Transverse colon (tissue), 4 donors: Measurements from ENCODE around the gene FRY. TPM values are rescaled to one million over a fixed set of nuclear protein-coding genes. Genes with fewer than 3 reads are reported as not detected.

Experiments used
- DNase-seq: peaks from one replicate; pipeline ENCODE4 v3.0.0-alpha.2; 2019
- H3K27ac ChIP-seq, 4 donors: fragments of 200-600 bp; sonication (generic); 2 replicates each; pipeline ENCODE4 v1.5.1; 2016 to 2018; ENCODE audit warnings: inconsistent platforms in 4 of 4
- H3K27me3 ChIP-seq: fragments of 200-600 bp; sonication (generic); 2 replicates; pipeline ENCODE4 v1.5.1; 2017; ENCODE audit warnings: inconsistent platforms
- H3K36me3 ChIP-seq, 4 donors: fragments of 200-600 bp; sonication (generic); 2 replicates each; pipeline ENCODE4 v1.5.1; 2017 to 2019; ENCODE audit warnings: inconsistent platforms in 4 of 4
- H3K4me1 ChIP-seq, 4 donors: fragments of 200-600 bp; sonication (generic); 2 replicates each; pipeline ENCODE4 v1.5.1; 2017 to 2020; ENCODE audit warnings: inconsistent platforms in 4 of 4
- H3K4me3 ChIP-seq, 4 donors: fragments of 200-600 bp; sonication (generic); 1 replicate in 1 of 4; 2 replicates in 3 of 4; pipeline versions ENCODE4 v1.5.1 to v1.6.1; 2017 to 2019; ENCODE audit warnings: inconsistent platforms in 4 of 4
- H3K9me3 ChIP-seq, 2 donors: fragments of 200-600 bp; sonication (generic); 2 replicates each; pipeline ENCODE4 v1.5.1; 2017 to 2019; ENCODE audit warnings: inconsistent platforms in 2 of 2
- EP300 ChIP-seq: sonication (generic); formaldehyde crosslinking; IDR thresholded peaks from one replicate; pipeline ENCODE4 v1.6.1; 2017; ENCODE audit warnings: antibody characterized with exemption, low read depth
- POLR2A ChIP-seq: fragments of 450-650 bp; IDR thresholded peaks from one replicate; pipeline ENCODE4 v1.6.1; 2016; ENCODE audit warnings: antibody characterized with exemption, mild to moderate bottlenecking, moderate library complexity
- POLR2AphosphoS5 ChIP-seq, 3 donors: sonication (generic); formaldehyde crosslinking; IDR thresholded peaks; one replicate each; pipeline ENCODE4 v1.6.1; 2016; ENCODE audit warnings: antibody characterized with exemption in 3 of 3
- WGBS, 2 donors: methylation state at CpG; one replicate each; pipeline ENCODE4 v1.1.5; 2018; ENCODE audit warnings: low coverage in 1 of 2; 5-methylcytosine and 5-hydroxymethylcytosine counted together
- in situ Hi-C, 4 donors: fragments of 200-750 bp; cut with MboI; loops; one replicate each; pipeline versions ENCODE4 v1.15.0 to v1.15.1; 2017; ENCODE audit warnings: low sequenced_read_pairs in 3 of 4, low pct_ligation_motif_present in 1 of 4, low pct_unique_long_range_greater_than_20kb in 1 of 4
- intact Hi-C: fragments of 100-400 bp; cut with DNase I; formaldehyde crosslinking; loops from one replicate; pipeline ENCODE4 v1.15.1; 2023; ENCODE audit warnings: low total_unique reads
- total RNA-seq, 4 donors: library from RNA; depleted of rRNA; stranded (reverse); fragments of >200 nt; gene quantifications; one replicate each; pipeline ENCODE4 v1.1.0, GENCODE V29; 2016
- TF ChIP-seq, protein P1 (sequence below), 5 experiments: fragments of 200-600 bp in 3 of 5; fragments of 450-650 bp in 2 of 5; sonication (generic) in 3 of 5; IDR thresholded peaks; 1 replicate in 2 of 5; 2 replicates in 3 of 5; pipeline ENCODE4 v1.5.1; 2016 to 2017; ENCODE audit warnings: antibody characterized with exemption in 5 of 5, inconsistent platforms in 3 of 5, mild to moderate bottlenecking in 2 of 5, moderate library complexity in 1 of 5

Gene FRY
- total RNA-seq, 4 donors from 2014 or later: 6.7 to 42.6 (median 12.4) TPM

DNA sequence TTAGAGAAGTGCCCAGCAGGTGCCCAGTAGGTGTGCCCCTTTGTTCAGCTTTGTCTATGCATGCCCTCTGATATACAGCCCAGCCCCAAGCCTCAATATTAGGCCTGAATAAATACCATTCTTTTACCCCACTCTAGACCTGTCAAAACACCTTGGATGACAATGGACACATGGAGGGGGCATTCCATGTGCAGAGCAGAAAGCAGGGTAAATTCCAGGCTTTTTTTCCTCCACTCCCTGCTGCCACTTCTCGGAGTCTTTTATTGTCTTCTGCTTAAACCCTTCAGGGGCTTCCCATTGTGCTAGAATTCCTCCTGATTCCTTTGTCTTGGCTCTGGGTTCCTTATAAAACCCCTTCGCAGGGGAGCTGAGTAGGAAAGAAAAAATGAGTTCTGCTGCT lies 5.8 kb upstream of the FRY start:
- 87% methylated on average over 2 of the region's 2 CpGs; no CpG with 5 or more reads in 1 of the 2 donors for WGBS, 2 donors

GRCh38 chr13:32026623-32027022 lies 5.0 kb upstream of the FRY start:
- TF ChIP-seq POLR2A (no peak), EP300 (no peak), POLR2AphosphoS5 (IDR thresholded peaks at IDR 0.05) (no peak)
- TF ChIP-seq, protein P1, sequence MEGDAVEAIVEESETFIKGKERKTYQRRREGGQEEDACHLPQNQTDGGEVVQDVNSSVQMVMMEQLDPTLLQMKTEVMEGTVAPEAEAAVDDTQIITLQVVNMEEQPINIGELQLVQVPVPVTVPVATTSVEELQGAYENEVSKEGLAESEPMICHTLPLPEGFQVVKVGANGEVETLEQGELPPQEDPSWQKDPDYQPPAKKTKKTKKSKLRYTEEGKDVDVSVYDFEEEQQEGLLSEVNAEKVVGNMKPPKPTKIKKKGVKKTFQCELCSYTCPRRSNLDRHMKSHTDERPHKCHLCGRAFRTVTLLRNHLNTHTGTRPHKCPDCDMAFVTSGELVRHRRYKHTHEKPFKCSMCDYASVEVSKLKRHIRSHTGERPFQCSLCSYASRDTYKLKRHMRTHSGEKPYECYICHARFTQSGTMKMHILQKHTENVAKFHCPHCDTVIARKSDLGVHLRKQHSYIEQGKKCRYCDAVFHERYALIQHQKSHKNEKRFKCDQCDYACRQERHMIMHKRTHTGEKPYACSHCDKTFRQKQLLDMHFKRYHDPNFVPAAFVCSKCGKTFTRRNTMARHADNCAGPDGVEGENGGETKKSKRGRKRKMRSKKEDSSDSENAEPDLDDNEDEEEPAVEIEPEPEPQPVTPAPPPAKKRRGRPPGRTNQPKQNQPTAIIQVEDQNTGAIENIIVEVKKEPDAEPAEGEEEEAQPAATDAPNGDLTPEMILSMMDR (IDR thresholded peaks at IDR 0.05): no peak
- in situ Hi-C loops: loop anchor here in 2 of 4 donors (10.0 kb wide), 1 partner anchor 278 kb away; no protein-coding TSS in a partner anchor
- Histone ChIP-seq H3K4me3 (no peak overlapping the region), H3K27ac (no peak overlapping the region), H3K9me3 (no peaks in the 10 kb centered on the region), H3K36me3 (no peaks in the 10 kb centered on the region), H3K27me3 (peaks cover 14% of the 10 kb centered on the region), H3K4me1 (peaks cover 0 to 10% (median 0%) of the 10 kb centered on the region in 4 donors)
- 73 to 84% methylated on average over 3 of the region's 3 CpGs for WGBS, 2 donors
- intact Hi-C loops: loop anchor here (5.0 to 10.0 kb wide), 2 partner anchors 138 to 286 kb away; no protein-coding TSS in a partner anchor
- DNase-seq: no peak

More for the DNA sequence above, 5.8 kb upstream of the FRY start:
- in situ Hi-C loops (loop anchor here in 2 of 4 donors (10.0 kb wide), 1 partner anchor 279 kb away; no protein-coding TSS in a partner anchor), intact Hi-C loops (loop anchor here (5.0 to 10.0 kb wide), 2 partner anchors 139 to 287 kb away; no protein-coding TSS in a partner anchor)
- Histone ChIP-seq H3K4me1 (peaks cover 0 to 5% (median 0%) of the 10 kb centered on the region in 4 donors), H3K27me3 (peaks cover 6% of the 10 kb centered on the region), H3K27ac (no peak overlapping the region), H3K4me3 (no peak overlapping the region), H3K9me3 (no peaks in the 10 kb centered on the region), H3K36me3 (no peaks in the 10 kb centered on the region)
- TF ChIP-seq POLR2A (no peak), POLR2AphosphoS5 (IDR thresholded peaks at IDR 0.05) (no peak), EP300 (no peak)
- TF ChIP-seq, protein P1 (IDR thresholded peaks at IDR 0.05): no peak
- no peak for DNase-seq

DNA sequence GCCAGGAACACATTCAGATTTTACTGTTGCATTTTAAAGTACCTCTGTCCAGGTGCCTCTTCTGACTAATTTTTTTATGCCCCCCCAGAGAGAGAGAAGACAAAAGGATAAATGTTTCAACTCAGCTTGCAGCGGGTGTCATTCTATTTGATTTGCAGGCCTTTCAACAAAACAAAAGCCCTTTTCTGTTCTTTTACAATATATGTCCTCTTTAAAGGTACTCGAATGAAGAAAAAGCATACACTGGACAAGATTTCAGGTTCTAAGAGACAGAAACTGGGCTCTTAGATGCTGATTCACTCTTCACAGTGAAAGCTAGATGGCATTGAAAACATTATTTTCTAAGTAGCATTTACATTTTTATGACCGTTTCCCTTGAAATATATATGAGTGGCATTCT lies 2.9 kb upstream of the FRY start:
- DNase-seq: no peak
- Histone ChIP-seq H3K27ac (no peak overlapping the region), H3K4me3 (no peak overlapping the region), H3K9me3 (no peaks in the 10 kb centered on the region), H3K4me1 (peaks cover 0 to 17% (median 0%) of the 10 kb centered on the region in 4 donors), H3K27me3 (peaks cover 15% of the 10 kb centered on the region), H3K36me3 (no peaks in the 10 kb centered on the region)
- WGBS, 2 donors: 87 to 88% methylated on average over 3 of the region's 3 CpGs
- TF ChIP-seq, protein P1 (IDR thresholded peaks at IDR 0.05): no peak
- TF ChIP-seq POLR2AphosphoS5 (IDR thresholded peaks at IDR 0.05) (no peak), EP300 (no peak), POLR2A (no peak)
- intact Hi-C loops: loop anchor here (5.0 to 10.0 kb wide), 2 partner anchors 136 to 284 kb away; no protein-coding TSS in a partner anchor
- in situ Hi-C loops: loop anchor here in 2 of 4 donors (10.0 kb wide), 1 partner anchor 276 kb away; no protein-coding TSS in a partner anchor

DNA sequence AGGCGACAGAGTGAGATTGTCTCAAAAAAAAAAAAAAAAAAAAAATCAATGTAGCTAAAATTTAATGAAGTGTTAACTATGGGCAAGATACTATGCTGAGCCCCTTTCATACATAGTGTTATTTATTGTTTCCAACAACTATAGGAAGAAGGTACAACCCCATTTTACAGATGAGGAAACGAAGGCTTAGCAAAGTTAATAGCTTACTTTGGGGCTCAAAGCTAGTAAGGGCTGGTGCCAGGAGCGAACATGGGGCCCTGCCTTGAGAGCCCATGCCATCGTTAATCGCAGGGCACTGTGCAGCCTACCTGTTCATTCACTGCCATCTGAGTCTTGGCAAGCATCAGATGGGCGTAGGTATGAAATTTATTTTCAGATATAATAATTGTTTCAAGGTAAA lies 1.9 kb upstream of the FRY start:
- TF ChIP-seq EP300: no peak
- TF ChIP-seq POLR2AphosphoS5 (IDR thresholded peaks at IDR 0.05): no peak
- TF ChIP-seq POLR2A: no peak
- TF ChIP-seq, protein P1 (IDR thresholded peaks at IDR 0.05): no peak
- H3K4me3 ChIP-seq: no peak overlapping the region
- no peak for DNase-seq
- H3K36me3 ChIP-seq: no peaks in the 10 kb centered on the region
- WGBS, 2 donors: 95% methylated on average over 2 to 6 of the region's 6 CpGs
- intact Hi-C loops: loop anchor here (5.0 to 10.0 kb wide), 2 partner anchors 135 to 283 kb away; no protein-coding TSS in a partner anchor
- no peaks in the 10 kb centered on the region for H3K9me3 ChIP-seq
- in situ Hi-C loops: loop anchor here in 2 of 4 donors (10.0 kb wide), 1 partner anchor 275 kb away; no protein-coding TSS in a partner anchor
- peaks cover 15% of the 10 kb centered on the region for H3K27me3 ChIP-seq
- no peak overlapping the region for H3K27ac ChIP-seq
- peaks cover 0 to 23% (median 0%) of the 10 kb centered on the region in 4 donors for H3K4me1 ChIP-seq
